Urothelium cell line (cell line): ENCODE measurements around the gene SLC9A9.

Experiments
- DNase-seq: peaks from one replicate; pipeline ENCODE4 v3.0.0; 2011; ENCODE audit warnings: low spot score, mixed read lengths
- FAIRE-seq: peaks from 2 replicates; lab custom pipeline; 2011; peaks lifted over from hg19 to GRCh38; lab: Jason Lieb, UNC

Gene SLC9A9

GRCh38 chr3:143343944-143344343, 504.3 kb downstream of the SLC9A9 start:
- DNase-seq (no peak), FAIRE-seq (no peak)

- DNase-seq = no peak
- no peak for FAIRE-seq
Measured at GRCh38 chr3:143343031-143343430, 505.2 kb downstream of the SLC9A9 start.

GRCh38 chr3:143339451-143339850, 508.8 kb downstream of the SLC9A9 start:
- DNase-seq = no peak

GRCh38 chr3:143337387-143337786, 510.9 kb downstream of the SLC9A9 start:
- DNase-seq = no peak
- FAIRE-seq = no peak

More at GRCh38 chr3:143339451-143339850, 508.8 kb downstream of the SLC9A9 start:
- no peak for FAIRE-seq

- FAIRE-seq = no peak
- DNase-seq = no peak
Measured at GRCh38 chr3:143334231-143334630, 514.0 kb downstream of the SLC9A9 start.

- no peak for FAIRE-seq
- no peak for DNase-seq
Measured at GRCh38 chr3:143333367-143333766, 514.9 kb downstream of the SLC9A9 start.

- FAIRE-seq (no peak), DNase-seq (no peak)
Measured at GRCh38 chr3:143332026-143332425, 516.2 kb downstream of the SLC9A9 start.

- FAIRE-seq = no peak
- no peak for DNase-seq
Measured at GRCh38 chr3:143331350-143331749, 516.9 kb downstream of the SLC9A9 start.

- FAIRE-seq (no peak), DNase-seq (no peak)
Measured at GRCh38 chr3:143330296-143330868, 517.9 kb downstream of the SLC9A9 start.

GRCh38 chr3:143329567-143330211, 518.6 kb downstream of the SLC9A9 start:
- FAIRE-seq = no peak
- no peak for DNase-seq

- FAIRE-seq (no peak), DNase-seq (no peak)
Measured at GRCh38 chr3:143328451-143328850, 519.8 kb downstream of the SLC9A9 start.

- no peak for FAIRE-seq
Measured at GRCh38 chr3:143326983-143327778, 521.1 kb downstream of the SLC9A9 start.

GRCh38 chr3:143321058-143321769, 527.1 kb downstream of the SLC9A9 start:
- DNase-seq (no peak), FAIRE-seq (no peak)

More at GRCh38 chr3:143326983-143327778, 521.1 kb downstream of the SLC9A9 start:
- DNase-seq = no peak

GRCh38 chr3:143315766-143316165, 532.5 kb downstream of the SLC9A9 start:
- DNase-seq (no peak), FAIRE-seq (no peak)

GRCh38 chr3:143314251-143315093, 533.8 kb downstream of the SLC9A9 start:
- DNase-seq (no peak), FAIRE-seq (no peak)

- no peak for FAIRE-seq
- DNase-seq = no peak
Measured at GRCh38 chr3:143313893-143314188, 534.4 kb downstream of the SLC9A9 start.

- FAIRE-seq = no peak
- DNase-seq = no peak
Measured at GRCh38 chr3:143313025-143313892, 535.0 kb downstream of the SLC9A9 start.

- FAIRE-seq = no peak
Measured at GRCh38 chr3:143311096-143311495, 537.2 kb downstream of the SLC9A9 start.

GRCh38 chr3:143309705-143310104, 538.6 kb downstream of the SLC9A9 start:
- no peak for DNase-seq

More at GRCh38 chr3:143311096-143311495, 537.2 kb downstream of the SLC9A9 start:
- no peak for DNase-seq

More at GRCh38 chr3:143309705-143310104, 538.6 kb downstream of the SLC9A9 start:
- FAIRE-seq = no peak
